Astrocyte (in vitro differentiated cells and primary cell): Measurements from ENCODE around the gene OPCML. TPM values are rescaled to one million over a fixed set of nuclear protein-coding genes. Genes with fewer than 3 reads are reported as not detected.

Experiments used
- DNase-seq: peaks from one replicate; pipeline ENCODE4 v3.0.0-alpha.2; 2010; ENCODE audit warnings: low read depth
- FAIRE-seq: peaks from 2 replicates; lab custom pipeline; 2011; peaks lifted over from hg19 to GRCh38; lab: Jason Lieb, UNC
- H2AFZ ChIP-seq: 2 replicates; pipeline ENCODE4 v1.6.0; 2012; ENCODE audit warnings: low read depth, low read length, inconsistent platforms
- H3K27ac ChIP-seq: 2 replicates; pipeline ENCODE4 v1.5.1; 2011; ENCODE audit warnings: low read depth, low read length, inconsistent platforms
- H3K27me3 ChIP-seq: 2 replicates; pipeline ENCODE4 v1.6.0; 2011; ENCODE audit warnings: low read length, inconsistent platforms; ENCODE audit not compliant: insufficient read depth
- H3K36me3 ChIP-seq: 2 replicates; pipeline ENCODE4 v1.5.1; 2011; ENCODE audit warnings: low read length, inconsistent platforms; ENCODE audit not compliant: insufficient read depth
- H3K4me1 ChIP-seq: 2 replicates; pipeline ENCODE4 v1.5.1; 2011; ENCODE audit warnings: low read length, inconsistent platforms; ENCODE audit not compliant: insufficient read depth
- H3K4me2 ChIP-seq: 2 replicates; pipeline ENCODE4 v1.6.0; 2012; ENCODE audit warnings: low read length, inconsistent platforms
- H3K4me3 ChIP-seq: 2 replicates; pipeline ENCODE4 v1.5.1; 2011; ENCODE audit warnings: low read depth, mild to moderate bottlenecking, low read length, inconsistent platforms; ENCODE audit not compliant: insufficient read depth
- H3K79me2 ChIP-seq: 2 replicates; pipeline ENCODE4 v1.6.0; 2012; ENCODE audit warnings: mild to moderate bottlenecking, low read length, inconsistent platforms; ENCODE audit not compliant: insufficient read depth
- H3K9ac ChIP-seq: 2 replicates; pipeline ENCODE4 v1.6.0; 2012; ENCODE audit warnings: mild to moderate bottlenecking, low read length, inconsistent platforms
- H3K9me3 ChIP-seq: 2 replicates; pipeline ENCODE4 v1.5.1; 2012; ENCODE audit warnings: low read depth, mild to moderate bottlenecking, low read length, inconsistent platforms; ENCODE audit not compliant: insufficient read depth
- H4K20me1 ChIP-seq: 2 replicates; pipeline ENCODE4 v1.6.0; 2012; ENCODE audit warnings: low read length, inconsistent platforms; ENCODE audit not compliant: insufficient read depth
- H3K27ac Mint-ChIP-seq: one replicate; pipeline ENCODE4 v1.8.0; 2021; ENCODE audit warnings: mild to moderate bottlenecking, mixed read lengths; ENCODE audit not compliant: unreplicated experiment
- H3K27me3 Mint-ChIP-seq: one replicate; pipeline ENCODE4 v1.8.0; 2021; ENCODE audit warnings: low read depth, mixed read lengths; ENCODE audit not compliant: unreplicated experiment
- H3K36me3 Mint-ChIP-seq: one replicate; pipeline ENCODE4 v1.8.0; 2021; ENCODE audit warnings: low read depth, mixed read lengths; ENCODE audit not compliant: unreplicated experiment
- H3K4me1 Mint-ChIP-seq: one replicate; pipeline ENCODE4 v1.8.0; 2021; ENCODE audit warnings: low read depth, mixed read lengths; ENCODE audit not compliant: unreplicated experiment
- H3K4me3 Mint-ChIP-seq: one replicate; pipeline ENCODE4 v1.8.0; 2021; ENCODE audit warnings: mild to moderate bottlenecking, moderate library complexity, mixed read lengths; ENCODE audit not compliant: unreplicated experiment
- H3K9me3 Mint-ChIP-seq: one replicate; pipeline ENCODE4 v1.8.0; 2021; ENCODE audit warnings: mild to moderate bottlenecking, mixed read lengths; ENCODE audit not compliant: unreplicated experiment
- EZH2 ChIP-seq: IDR thresholded peaks from 2 replicates; pipeline ENCODE4 v1.6.1; 2012; ENCODE audit warnings: mild to moderate bottlenecking, low read length, inconsistent platforms; ENCODE audit not compliant: insufficient read depth
- total RNA-seq: library from RNA; stranded (reverse); gene quantifications from 2 replicates; pipeline ENCODE4 v1.2.1, GENCODE V29; 2021
- TF ChIP-seq, protein P1 (sequence below): IDR thresholded peaks from 2 replicates; pipeline ENCODE4 v1.5.1; 2011; ENCODE audit warnings: low read depth, mild to moderate bottlenecking, inconsistent platforms, low read length, moderate library complexity; ENCODE audit not compliant: insufficient read depth

Gene OPCML
- total RNA-seq, 1 donor from 2014 or later, result 7.9 TPM

DNA sequence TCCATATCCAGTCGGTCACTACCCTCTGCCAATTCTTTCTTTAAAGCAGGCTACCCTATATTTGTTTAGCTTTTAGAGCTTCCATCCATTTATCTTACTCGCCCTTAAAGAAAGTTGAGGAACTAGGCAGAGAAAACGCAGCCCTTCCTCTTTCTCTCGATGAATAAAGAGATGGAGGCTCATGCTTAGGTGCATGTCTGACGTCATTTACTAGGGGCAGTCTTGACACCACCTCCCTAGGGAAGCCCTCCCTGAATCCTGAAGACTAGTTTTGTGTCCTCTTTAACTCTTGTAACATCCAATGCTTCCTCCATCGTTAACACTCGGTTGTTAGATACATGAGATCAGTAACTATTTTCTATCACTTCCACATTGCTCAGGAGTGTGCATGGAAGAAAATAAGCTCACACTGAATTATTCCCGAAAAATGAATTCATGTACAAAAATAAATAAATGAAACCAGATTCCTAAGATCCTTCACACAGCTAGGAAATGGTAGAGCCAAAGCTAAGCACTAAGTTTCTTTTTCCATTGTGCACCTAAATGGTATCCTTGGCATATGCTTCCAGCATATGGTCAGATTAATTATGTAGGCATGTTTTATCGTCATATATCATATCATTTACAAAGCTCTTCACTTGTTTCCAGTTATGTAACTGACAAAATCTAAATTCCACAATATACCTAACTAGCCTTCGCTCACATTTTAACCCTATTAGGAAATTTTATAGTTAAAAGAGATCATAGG lies 291.2 kb downstream of the OPCML start:
- DNase-seq (no peak), FAIRE-seq (no peak)
- Histone ChIP-seq H3K27me3 (no peaks in the 10 kb centered on the region), H3K36me3 (no peaks in the 10 kb centered on the region), H3K9ac (no peak overlapping the region), H3K9me3 (no peaks in the 10 kb centered on the region), H3K4me3 (no peak overlapping the region), H3K79me2 (no peaks in the 10 kb centered on the region), H3K4me1 (no peaks in the 10 kb centered on the region), H4K20me1 (no peaks in the 10 kb centered on the region), H3K27ac (no peak overlapping the region), H2AFZ (no peak overlapping the region), H3K4me2 (no peak overlapping the region)
- peaks cover 14% of the 10 kb centered on the region for H3K27me3 Mint-ChIP-seq
- TF ChIP-seq EZH2, result no peak
- TF ChIP-seq, protein P1, sequence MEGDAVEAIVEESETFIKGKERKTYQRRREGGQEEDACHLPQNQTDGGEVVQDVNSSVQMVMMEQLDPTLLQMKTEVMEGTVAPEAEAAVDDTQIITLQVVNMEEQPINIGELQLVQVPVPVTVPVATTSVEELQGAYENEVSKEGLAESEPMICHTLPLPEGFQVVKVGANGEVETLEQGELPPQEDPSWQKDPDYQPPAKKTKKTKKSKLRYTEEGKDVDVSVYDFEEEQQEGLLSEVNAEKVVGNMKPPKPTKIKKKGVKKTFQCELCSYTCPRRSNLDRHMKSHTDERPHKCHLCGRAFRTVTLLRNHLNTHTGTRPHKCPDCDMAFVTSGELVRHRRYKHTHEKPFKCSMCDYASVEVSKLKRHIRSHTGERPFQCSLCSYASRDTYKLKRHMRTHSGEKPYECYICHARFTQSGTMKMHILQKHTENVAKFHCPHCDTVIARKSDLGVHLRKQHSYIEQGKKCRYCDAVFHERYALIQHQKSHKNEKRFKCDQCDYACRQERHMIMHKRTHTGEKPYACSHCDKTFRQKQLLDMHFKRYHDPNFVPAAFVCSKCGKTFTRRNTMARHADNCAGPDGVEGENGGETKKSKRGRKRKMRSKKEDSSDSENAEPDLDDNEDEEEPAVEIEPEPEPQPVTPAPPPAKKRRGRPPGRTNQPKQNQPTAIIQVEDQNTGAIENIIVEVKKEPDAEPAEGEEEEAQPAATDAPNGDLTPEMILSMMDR, result no peak
- no peaks in the 10 kb centered on the region for H3K36me3 Mint-ChIP-seq
- H3K4me3 Mint-ChIP-seq, result no peak overlapping the region
- H3K4me1 Mint-ChIP-seq, result peaks cover 2% of the 10 kb centered on the region
- peaks cover 2% of the 10 kb centered on the region for H3K9me3 Mint-ChIP-seq
- H3K27ac Mint-ChIP-seq, result no peak overlapping the region

DNA sequence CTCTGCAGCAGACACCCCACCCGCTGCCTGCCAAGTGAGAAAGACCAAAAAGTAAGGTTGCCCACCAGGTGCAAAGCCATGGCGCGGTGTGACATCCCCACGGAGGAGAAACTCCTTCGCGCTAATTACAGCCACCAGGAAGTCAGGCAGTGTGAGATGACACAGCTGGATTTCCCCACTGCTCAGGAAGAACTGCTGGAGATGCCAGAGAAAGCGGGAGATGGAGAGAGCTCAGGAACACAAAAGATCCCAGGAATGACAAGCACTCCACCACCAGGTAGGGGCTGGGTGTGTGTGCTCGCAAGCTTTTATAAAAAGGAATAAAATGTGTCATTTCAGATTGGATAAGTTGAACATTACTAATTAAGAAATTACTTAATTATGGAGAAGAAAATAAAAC lies 292.7 kb downstream of the OPCML start:
- H3K4me2 ChIP-seq, result no peak overlapping the region

DNA sequence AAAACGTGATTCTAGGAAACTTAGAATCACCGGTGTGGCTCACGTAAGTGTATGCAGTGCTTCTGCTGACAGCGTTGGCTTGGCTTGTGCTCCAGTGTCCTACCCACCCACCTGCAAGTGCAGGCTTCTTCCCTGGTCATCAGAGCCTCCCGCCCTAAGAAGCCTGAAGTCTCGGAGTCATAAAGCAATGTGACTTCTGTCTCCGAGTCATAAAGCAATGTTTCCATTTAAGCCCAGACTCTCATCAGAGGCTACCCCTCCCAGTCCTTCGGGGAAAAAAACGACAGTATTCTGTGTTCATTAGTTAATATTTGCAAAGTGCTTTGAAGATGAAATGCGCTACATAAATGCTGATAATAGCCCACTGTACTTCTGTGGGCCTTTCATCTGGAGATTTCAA lies 293.8 kb downstream of the OPCML start:
- Histone ChIP-seq H3K36me3 (no peaks in the 10 kb centered on the region), H2AFZ (no peak overlapping the region), H3K9ac (no peak overlapping the region), H4K20me1 (no peaks in the 10 kb centered on the region), H3K4me3 (no peak overlapping the region), H3K79me2 (no peaks in the 10 kb centered on the region), H3K4me1 (no peaks in the 10 kb centered on the region), H3K27me3 (no peaks in the 10 kb centered on the region), H3K4me2 (no peak overlapping the region), H3K9me3 (no peaks in the 10 kb centered on the region), H3K27ac (no peak overlapping the region)
- DNase-seq, result no peak
- Mint-ChIP-seq H3K4me3 (no peak overlapping the region), H3K27me3 (peaks cover 13% of the 10 kb centered on the region), H3K36me3 (no peaks in the 10 kb centered on the region), H3K9me3 (peaks cover 4% of the 10 kb centered on the region), H3K4me1 (peaks cover 2% of the 10 kb centered on the region), H3K27ac (no peak overlapping the region)
- TF ChIP-seq EZH2, result no peak
- TF ChIP-seq, protein P1, result no peak
- FAIRE-seq, result no peak

More for the DNA sequence above, 292.7 kb downstream of the OPCML start:
- DNase-seq, result no peak
- Mint-ChIP-seq H3K4me1 (peaks cover 2% of the 10 kb centered on the region), H3K27ac (no peak overlapping the region), H3K9me3 (no peaks in the 10 kb centered on the region), H3K36me3 (no peaks in the 10 kb centered on the region), H3K27me3 (peaks cover 13% of the 10 kb centered on the region), H3K4me3 (no peak overlapping the region)
- H2AFZ ChIP-seq, result no peak overlapping the region
- no peaks in the 10 kb centered on the region for H3K27me3 ChIP-seq
- no peaks in the 10 kb centered on the region for H3K9me3 ChIP-seq
- no peaks in the 10 kb centered on the region for H3K4me1 ChIP-seq
- no peaks in the 10 kb centered on the region for H3K36me3 ChIP-seq
- H3K27ac ChIP-seq, result no peak overlapping the region
- no peaks in the 10 kb centered on the region for H3K79me2 ChIP-seq
- TF ChIP-seq EZH2, result no peak
- TF ChIP-seq, protein P1, result no peak
- no peak overlapping the region for H3K4me3 ChIP-seq
- FAIRE-seq, result no peak
- H4K20me1 ChIP-seq, result no peaks in the 10 kb centered on the region
- H3K9ac ChIP-seq, result no peak overlapping the region
